ENCODE results near the gene PIK3C2G.

PIK3C2G gene

DNA sequence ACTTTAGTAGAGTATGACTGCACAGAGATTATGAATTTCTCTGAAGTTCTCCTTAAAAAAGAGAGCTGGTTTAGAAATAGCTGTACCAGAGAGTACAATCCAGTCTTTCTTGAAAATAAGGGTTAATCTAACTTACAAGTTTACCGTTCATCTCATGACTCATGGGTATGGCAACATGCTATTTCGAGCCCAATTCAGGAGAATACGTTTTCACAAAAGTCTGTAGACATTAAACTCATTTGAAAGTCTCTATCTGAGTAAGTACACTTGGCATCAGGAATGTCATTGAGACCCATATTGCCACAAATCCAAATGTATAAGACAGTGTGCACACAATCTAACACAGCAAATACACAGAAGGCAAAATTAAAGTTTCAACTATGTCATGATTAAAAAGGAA, 160.5 kb downstream of the PIK3C2G start:
- H3K4me1 ChIP-seq (ENCODE audit: control insufficient read depth in 1 of 2, insufficient read depth in 2 of 2, low read length in 2 of 2): no peaks in the 10 kb centered on the region
- no peak for DNase-seq
- H3K4ac ChIP-seq (ENCODE audit: low read depth, low read length): no peak overlapping the region
- no peaks in the 10 kb centered on the region for H3K36me3 ChIP-seq (ENCODE audit: control insufficient read depth in 1 of 2, insufficient read depth in 2 of 2, low read length in 2 of 2)
- H3K14ac ChIP-seq (ENCODE audit: low read length): no peak overlapping the region
- WGBS (ENCODE audit: extremely low coverage, insufficient coverage, insufficient read length): no CpG with 5 or more reads among the region's 3 CpGs
- H4K91ac ChIP-seq (ENCODE audit: low read depth, low read length): no peak overlapping the region
- H2BK5ac ChIP-seq (ENCODE audit: low read depth, low read length, poor library complexity): no peak overlapping the region
- H2AFZ ChIP-seq (ENCODE audit: insufficient read depth, low read length, poor library complexity): no peak overlapping the region
- H4K12ac ChIP-seq (ENCODE audit: low read depth, low read length): no peak overlapping the region
- H2AK5ac ChIP-seq (ENCODE audit: low read length): no peak overlapping the region
- no peak overlapping the region for H3K9ac ChIP-seq (ENCODE audit: low read length)
- H3K9me3 ChIP-seq (ENCODE audit: insufficient read depth, low read depth, low read length): no peaks in the 10 kb centered on the region
- no peaks in the 10 kb centered on the region for H3K79me2 ChIP-seq (ENCODE audit: control insufficient read depth, insufficient read depth, low read length, poor library complexity)
- H2BK120ac ChIP-seq (ENCODE audit: insufficient read depth, low read length, poor library complexity): no peak overlapping the region
- H4K8ac ChIP-seq (ENCODE audit: low read depth, low read length): no peak overlapping the region
- H3K23ac ChIP-seq (ENCODE audit: low read length): no peak overlapping the region
- H2BK12ac ChIP-seq (ENCODE audit: low read length): no peak overlapping the region
- H3K79me1 ChIP-seq (ENCODE audit: low read length): no peaks in the 10 kb centered on the region
- no peak overlapping the region for H3K4me2 ChIP-seq (ENCODE audit: low read length)
- H3K27ac ChIP-seq (ENCODE audit: low read depth, low read length): no peak overlapping the region
- H3K27me3 ChIP-seq (ENCODE audit: insufficient read depth, low read length): no peaks in the 10 kb centered on the region
- no peak overlapping the region for H3K18ac ChIP-seq (ENCODE audit: low read length)
- H3K4me3 ChIP-seq (ENCODE audit: low read depth, low read length): no peak overlapping the region

DNA sequence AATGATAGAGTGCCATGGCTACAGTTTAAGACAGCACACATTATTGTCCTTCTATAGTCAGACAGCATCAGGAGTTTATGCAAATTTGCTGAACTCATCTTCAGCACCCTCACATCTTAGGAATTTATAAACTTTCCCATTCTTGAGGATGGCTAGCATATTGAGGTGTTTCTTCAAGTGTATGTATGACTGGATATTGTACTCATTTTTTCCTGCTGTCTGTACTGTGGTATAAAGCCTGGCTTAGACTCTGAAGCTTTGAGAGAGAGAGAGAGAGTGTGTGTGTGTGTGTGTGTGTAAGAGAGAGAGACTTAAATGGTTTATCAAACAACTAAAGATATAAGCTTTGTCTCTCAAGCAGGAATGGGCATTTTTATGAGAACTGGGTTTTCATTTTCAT, 161.6 kb downstream of the PIK3C2G start:
- Histone ChIP-seq H3K36me3 (ENCODE audit: control insufficient read depth in 1 of 2, insufficient read depth in 2 of 2, low read length in 2 of 2) (no peaks in the 10 kb centered on the region), H3K9ac (ENCODE audit: low read length) (no peak overlapping the region), H2AK5ac (ENCODE audit: low read length) (no peak overlapping the region), H3K4ac (ENCODE audit: low read depth, low read length) (no peak overlapping the region), H2BK120ac (ENCODE audit: insufficient read depth, low read length, poor library complexity) (no peak overlapping the region), H3K14ac (ENCODE audit: low read length) (no peak overlapping the region), H3K4me3 (ENCODE audit: low read depth, low read length) (no peak overlapping the region), H3K79me2 (ENCODE audit: control insufficient read depth, insufficient read depth, low read length, poor library complexity) (no peaks in the 10 kb centered on the region), H3K9me3 (ENCODE audit: insufficient read depth, low read depth, low read length) (no peaks in the 10 kb centered on the region), H3K18ac (ENCODE audit: low read length) (no peak overlapping the region), H3K23ac (ENCODE audit: low read length) (no peak overlapping the region), H3K4me1 (ENCODE audit: control insufficient read depth in 1 of 2, insufficient read depth in 2 of 2, low read length in 2 of 2) (no peaks in the 10 kb centered on the region), H3K79me1 (ENCODE audit: low read length) (no peaks in the 10 kb centered on the region), H3K27ac (ENCODE audit: low read depth, low read length) (no peak overlapping the region), H3K4me2 (ENCODE audit: low read length) (no peak overlapping the region), H3K27me3 (ENCODE audit: insufficient read depth, low read length) (no peaks in the 10 kb centered on the region), H4K91ac (ENCODE audit: low read depth, low read length) (no peak overlapping the region), H2AFZ (ENCODE audit: insufficient read depth, low read length, poor library complexity) (no peak overlapping the region), H4K8ac (ENCODE audit: low read depth, low read length) (no peak overlapping the region), H4K12ac (ENCODE audit: low read depth, low read length) (no peak overlapping the region), H2BK12ac (ENCODE audit: low read length) (no peak overlapping the region), H2BK5ac (ENCODE audit: low read depth, low read length, poor library complexity) (no peak overlapping the region)
- DNase-seq: no peak

DNA sequence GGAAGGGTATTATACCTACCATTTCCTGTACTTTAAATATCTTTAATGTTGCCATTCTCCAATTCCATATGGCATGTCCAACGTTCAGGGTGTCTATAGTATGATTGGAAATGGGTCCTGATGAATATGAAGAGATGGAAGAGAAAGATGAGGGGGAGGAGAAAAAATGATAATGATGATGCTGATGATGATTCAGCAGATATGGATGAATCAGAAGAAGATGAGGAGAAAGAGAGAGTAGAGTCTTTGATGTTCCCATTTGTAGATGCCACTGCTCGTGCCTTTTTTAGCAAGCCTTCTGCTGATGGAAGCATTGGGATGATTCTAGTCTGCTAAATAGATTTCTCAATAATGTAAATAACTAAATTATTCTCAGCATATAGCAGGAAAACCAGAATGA, 163.5 kb downstream of the PIK3C2G start:
- H3K9ac ChIP-seq (ENCODE audit: low read length): no peak overlapping the region
- H2AFZ ChIP-seq (ENCODE audit: insufficient read depth, low read length, poor library complexity): no peak overlapping the region
- no peaks in the 10 kb centered on the region for H3K79me1 ChIP-seq (ENCODE audit: low read length)
- H3K18ac ChIP-seq (ENCODE audit: low read length): no peak overlapping the region
- H3K4me2 ChIP-seq (ENCODE audit: low read length): no peak overlapping the region
- H4K8ac ChIP-seq (ENCODE audit: low read depth, low read length): no peak overlapping the region
- H3K14ac ChIP-seq (ENCODE audit: low read length): no peak overlapping the region
- no peak for DNase-seq
- no peaks in the 10 kb centered on the region for H3K79me2 ChIP-seq (ENCODE audit: control insufficient read depth, insufficient read depth, low read length, poor library complexity)
- no peak overlapping the region for H4K12ac ChIP-seq (ENCODE audit: low read depth, low read length)
- no peaks in the 10 kb centered on the region for H3K4me1 ChIP-seq (ENCODE audit: control insufficient read depth in 1 of 2, insufficient read depth in 2 of 2, low read length in 2 of 2)
- no peaks in the 10 kb centered on the region for H3K36me3 ChIP-seq (ENCODE audit: control insufficient read depth in 1 of 2, insufficient read depth in 2 of 2, low read length in 2 of 2)
- no peaks in the 10 kb centered on the region for H3K9me3 ChIP-seq (ENCODE audit: insufficient read depth, low read depth, low read length)
- H3K4me3 ChIP-seq (ENCODE audit: low read depth, low read length): no peak overlapping the region
- no peak overlapping the region for H3K23ac ChIP-seq (ENCODE audit: low read length)
- no peak overlapping the region for H2AK5ac ChIP-seq (ENCODE audit: low read length)
- no peak overlapping the region for H3K27ac ChIP-seq (ENCODE audit: low read depth, low read length)
- no peak overlapping the region for H2BK12ac ChIP-seq (ENCODE audit: low read length)
- no peak overlapping the region for H4K91ac ChIP-seq (ENCODE audit: low read depth, low read length)
- no CpG with 5 or more reads among the region's 2 CpGs for WGBS (ENCODE audit: extremely low coverage, insufficient coverage, insufficient read length)
- H3K4ac ChIP-seq (ENCODE audit: low read depth, low read length): no peak overlapping the region
- H3K27me3 ChIP-seq (ENCODE audit: insufficient read depth, low read length): no peaks in the 10 kb centered on the region
- no peak overlapping the region for H2BK120ac ChIP-seq (ENCODE audit: insufficient read depth, low read length, poor library complexity)
- no peak overlapping the region for H2BK5ac ChIP-seq (ENCODE audit: low read depth, low read length, poor library complexity)

DNA sequence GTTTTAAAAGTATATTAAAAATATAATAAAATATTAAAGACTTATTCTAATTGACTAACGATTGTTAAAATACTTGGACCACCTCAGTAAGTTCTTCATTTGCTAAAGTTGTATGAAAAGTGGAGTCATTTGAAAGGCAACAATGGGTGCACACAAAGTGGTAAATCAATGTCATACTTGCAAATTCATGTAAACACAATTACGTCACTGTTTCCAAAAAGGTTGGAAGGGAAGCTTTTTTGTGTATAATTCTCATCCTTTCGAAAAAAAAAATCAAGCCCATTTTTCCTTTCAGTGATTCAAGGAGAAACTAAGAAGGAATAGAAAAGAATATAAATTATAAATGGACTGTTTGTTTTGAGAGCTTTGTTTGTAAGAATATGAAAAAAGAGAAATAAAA, 166.2 kb downstream of the PIK3C2G start:
- Histone ChIP-seq H3K18ac (ENCODE audit: low read length) (no peak overlapping the region), H3K9ac (ENCODE audit: low read length) (no peak overlapping the region), H3K79me2 (ENCODE audit: control insufficient read depth, insufficient read depth, low read length, poor library complexity) (no peaks in the 10 kb centered on the region), H3K9me3 (ENCODE audit: insufficient read depth, low read depth, low read length) (no peaks in the 10 kb centered on the region), H3K4me1 (ENCODE audit: control insufficient read depth in 1 of 2, insufficient read depth in 2 of 2, low read length in 2 of 2) (no peaks in the 10 kb centered on the region), H3K27me3 (ENCODE audit: insufficient read depth, low read length) (no peaks in the 10 kb centered on the region), H3K23ac (ENCODE audit: low read length) (no peak overlapping the region), H4K12ac (ENCODE audit: low read depth, low read length) (no peak overlapping the region), H2BK5ac (ENCODE audit: low read depth, low read length, poor library complexity) (no peak overlapping the region), H3K4me3 (ENCODE audit: low read depth, low read length) (no peak overlapping the region), H2AFZ (ENCODE audit: insufficient read depth, low read length, poor library complexity) (no peak overlapping the region), H3K14ac (ENCODE audit: low read length) (no peak overlapping the region), H3K4me2 (ENCODE audit: low read length) (no peak overlapping the region), H3K79me1 (ENCODE audit: low read length) (no peaks in the 10 kb centered on the region), H3K4ac (ENCODE audit: low read depth, low read length) (no peak overlapping the region), H3K27ac (ENCODE audit: low read depth, low read length) (no peak overlapping the region), H4K91ac (ENCODE audit: low read depth, low read length) (no peak overlapping the region), H4K8ac (ENCODE audit: low read depth, low read length) (no peak overlapping the region), H2BK12ac (ENCODE audit: low read length) (no peak overlapping the region), H3K36me3 (ENCODE audit: control insufficient read depth in 1 of 2, insufficient read depth in 2 of 2, low read length in 2 of 2) (no peaks in the 10 kb centered on the region), H2AK5ac (ENCODE audit: low read length) (no peak overlapping the region), H2BK120ac (ENCODE audit: insufficient read depth, low read length, poor library complexity) (no peak overlapping the region)
- no peak for DNase-seq
- WGBS (ENCODE audit: extremely low coverage, insufficient coverage, insufficient read length): no CpG with 5 or more reads among the region's 3 CpGs

DNA sequence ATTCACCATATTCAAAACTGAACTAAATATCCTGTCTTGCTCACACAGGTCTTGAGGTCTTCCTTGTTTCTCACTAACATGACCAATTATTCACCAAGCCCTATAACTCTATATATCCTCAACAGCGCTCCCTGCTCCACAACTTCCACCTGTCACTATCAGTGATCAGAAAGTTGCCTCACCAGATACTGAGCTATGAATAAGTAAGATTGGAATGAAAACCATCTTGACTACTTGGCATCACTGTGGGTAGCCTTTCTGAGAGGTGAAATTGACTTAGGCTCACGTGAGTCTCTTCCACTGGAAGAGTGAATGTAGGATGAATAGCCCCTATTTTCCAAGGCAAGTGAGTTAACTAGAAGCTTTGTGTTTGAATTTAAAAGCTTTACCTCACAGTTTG, 167.1 kb downstream of the PIK3C2G start:
- no peak overlapping the region for H4K12ac ChIP-seq (ENCODE audit: low read depth, low read length)
- no peak overlapping the region for H2AK5ac ChIP-seq (ENCODE audit: low read length)
- no peak overlapping the region for H2BK5ac ChIP-seq (ENCODE audit: low read depth, low read length, poor library complexity)
- no peak overlapping the region for H3K23ac ChIP-seq (ENCODE audit: low read length)
- H4K8ac ChIP-seq (ENCODE audit: low read depth, low read length): no peak overlapping the region
- H3K79me1 ChIP-seq (ENCODE audit: low read length): no peaks in the 10 kb centered on the region
- no peaks in the 10 kb centered on the region for H3K9me3 ChIP-seq (ENCODE audit: insufficient read depth, low read depth, low read length)
- H3K4me3 ChIP-seq (ENCODE audit: low read depth, low read length): no peak overlapping the region
- no peak overlapping the region for H3K18ac ChIP-seq (ENCODE audit: low read length)
- no peaks in the 10 kb centered on the region for H3K4me1 ChIP-seq (ENCODE audit: control insufficient read depth in 1 of 2, insufficient read depth in 2 of 2, low read length in 2 of 2)
- H3K9ac ChIP-seq (ENCODE audit: low read length): no peak overlapping the region
- peak in 1 of 2 donors; percentile 70 for DNase-seq
- no peak overlapping the region for H2BK12ac ChIP-seq (ENCODE audit: low read length)
- no peak overlapping the region for H3K4ac ChIP-seq (ENCODE audit: low read depth, low read length)
- H2AFZ ChIP-seq (ENCODE audit: insufficient read depth, low read length, poor library complexity): no peak overlapping the region
- no peaks in the 10 kb centered on the region for H3K27me3 ChIP-seq (ENCODE audit: insufficient read depth, low read length)
- H3K4me2 ChIP-seq (ENCODE audit: low read length): no peak overlapping the region
- H3K36me3 ChIP-seq (ENCODE audit: control insufficient read depth in 1 of 2, insufficient read depth in 2 of 2, low read length in 2 of 2): no peaks in the 10 kb centered on the region
- no peak overlapping the region for H4K91ac ChIP-seq (ENCODE audit: low read depth, low read length)
- H3K79me2 ChIP-seq (ENCODE audit: control insufficient read depth, insufficient read depth, low read length, poor library complexity): no peaks in the 10 kb centered on the region
- WGBS (ENCODE audit: extremely low coverage, insufficient coverage, insufficient read length): no CpG with 5 or more reads among the region's 2 CpGs
- H3K27ac ChIP-seq (ENCODE audit: low read depth, low read length): no peak overlapping the region
- H3K14ac ChIP-seq (ENCODE audit: low read length): no peak overlapping the region
- no peak overlapping the region for H2BK120ac ChIP-seq (ENCODE audit: insufficient read depth, low read length, poor library complexity)
